Measurements from ENCODE around the gene ANKRD30A. TPM values are rescaled to one million over a fixed set of nuclear protein-coding genes. Genes with fewer than 3 reads are reported as not detected.

Gene ANKRD30A
- total RNA-seq, 1 experiment from 2014 or later, result not detected

- no peaks in the 10 kb centered on the region for H3K9me2 ChIP-seq (ENCODE audit: insufficient read depth)
- ChIA-PET POLR2A (no interaction called here), RAD21 (ENCODE audit: low non-redundant PET in 1 of 2, low total read pairs in 2 of 2, uncharacterized antibody in 2 of 2, unreplicated experiment in 2 of 2) (no interaction called here), CTCF (no interaction called here)
- no peak overlapping the region for H3K27ac ChIP-seq (ENCODE audit: low read depth, low read length)
- no peak overlapping the region for H3K9ac ChIP-seq (ENCODE audit: low read length)
- H4K20me1 ChIP-seq (ENCODE audit: insufficient read depth), result no peaks in the 10 kb centered on the region
- no peaks in the 10 kb centered on the region for H3K36me3 ChIP-seq (ENCODE audit: control insufficient read depth in 1 of 2, insufficient read depth in 2 of 2, low read length in 2 of 2)
- H3K4me3 ChIP-seq (replicated peaks in 1 of 2; ENCODE audit: low read depth in 1 of 2, low read length in 2 of 2), result no peak overlapping the region
- H3K4me1 ChIP-seq (ENCODE audit: control insufficient read depth in 1 of 2, insufficient read depth in 2 of 2, low read length in 2 of 2), result no peaks in the 10 kb centered on the region
- intact Hi-C loops (cut with micrococcal nuclease), result no loop called here
- H3K27me3 ChIP-seq (ENCODE audit: insufficient read depth, low read length), result no peaks in the 10 kb centered on the region
- no peak overlapping the region for H3K4me2 ChIP-seq (ENCODE audit: low read length)
- no peak overlapping the region for H2AFZ ChIP-seq (ENCODE audit: low read depth, low read length, poor library complexity, severe bottlenecking)
- ATAC-seq, result no peak
- no TSS peak for BruUV-seq (replicated peaks)
- H3K9me3 ChIP-seq (ENCODE audit: control insufficient read depth in 1 of 2, insufficient read depth in 1 of 2, low read depth in 1 of 2, low read length in 2 of 2), result peaks cover 0 to 10% of the 10 kb centered on the region in 2 experiments; a peak in 2 of 4 replicates
- TF ChIP-seq ZBTB33 (IDR thresholded peaks at IDR 0.05; ENCODE audit: extremely low read depth, insufficient replicate concordance, low read length), result no peak
- no peak for TF ChIP-seq POLR2A (IDR thresholded peaks at IDR 0.05; ENCODE audit: borderline replicate concordance, extremely low read depth, insufficient read depth, insufficient read length)
- TF ChIP-seq SP1 (IDR thresholded peaks at IDR 0.05; ENCODE audit: low read depth), result no peak
- TF ChIP-seq YY1 (IDR thresholded peaks at IDR 0.05; ENCODE audit: extremely low read depth, insufficient replicate concordance, low read depth, low read length), result no peak
- no peak for TF ChIP-seq EZH2phosphoT487 (IDR thresholded peaks at IDR 0.05; ENCODE audit: borderline replicate concordance)
- TF ChIP-seq MAX (IDR thresholded peaks at IDR 0.05), result no peak
- no peak for TF ChIP-seq ZNF274 (IDR thresholded peaks at IDR 0.05; ENCODE audit: low read depth, low read length)
- TF ChIP-seq JUND (IDR thresholded peaks at IDR 0.05), result no peak
- TF ChIP-seq EZH2 (IDR thresholded peaks at IDR 0.05), result no peak
- TF ChIP-seq CEBPB (IDR thresholded peaks at IDR 0.05; ENCODE audit: low read depth), result no peak
- no peak for TF ChIP-seq ELF1 (IDR thresholded peaks at IDR 0.05; ENCODE audit: borderline replicate concordance, low read depth)
- TF ChIP-seq SIN3A (IDR thresholded peaks at IDR 0.05; ENCODE audit: low read depth), result no peak
- TF ChIP-seq ATF3 (IDR thresholded peaks at IDR 0.05), result no peak
- no peak for DNase-seq (ENCODE audit: low read depth, low spot score)
- no peaks in the 10 kb centered on the region for H3K79me2 ChIP-seq (ENCODE audit: insufficient read depth, low read length)
Measured at GRCh38 chr10:37401225-37401624, 275.8 kb downstream of the ANKRD30A start.
